Astrocyte (in vitro differentiated cells and primary cell): ENCODE data around the gene AGXT2.

ENCODE experiments used
- CTCF ChIP-seq: IDR thresholded peaks from 2 replicates; pipeline ENCODE4 v1.5.1; 2011; ENCODE audit warnings: low read depth, mild to moderate bottlenecking, inconsistent platforms, low read length, moderate library complexity; ENCODE audit not compliant: insufficient read depth
- EZH2 ChIP-seq: IDR thresholded peaks from 2 replicates; pipeline ENCODE4 v1.6.1; 2012; ENCODE audit warnings: mild to moderate bottlenecking, low read length, inconsistent platforms; ENCODE audit not compliant: insufficient read depth

DNA sequence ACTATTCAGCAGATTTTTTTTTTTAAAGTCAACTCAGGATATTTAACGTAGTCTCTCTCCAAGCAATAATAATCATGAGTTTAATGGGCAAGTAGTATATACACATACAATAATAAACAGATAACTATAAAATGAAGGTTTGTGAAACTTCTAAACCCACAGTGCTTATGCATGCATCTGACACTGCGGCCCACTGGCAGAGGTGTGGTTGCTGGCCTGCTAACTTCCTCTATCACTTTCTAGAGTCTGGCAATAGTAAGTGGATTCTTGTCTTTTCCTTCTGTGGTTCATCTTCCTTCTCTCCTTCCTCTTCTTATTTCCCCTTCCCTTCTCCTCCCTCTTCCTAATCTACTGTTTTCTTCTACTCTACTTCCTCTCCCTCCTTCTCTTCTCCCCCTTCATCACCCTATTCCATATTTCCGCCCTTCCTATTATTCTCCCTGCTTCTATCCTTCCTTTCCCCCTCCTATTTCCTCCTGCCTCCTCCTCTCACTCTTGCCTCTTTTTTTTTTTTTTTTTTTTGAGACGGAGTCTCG lies 18.6 kb upstream of the AGXT2 start:
- TF ChIP-seq EZH2, result no peak
- no peak for TF ChIP-seq CTCF
